ENCODE data around the gene DFFB.

DNA sequence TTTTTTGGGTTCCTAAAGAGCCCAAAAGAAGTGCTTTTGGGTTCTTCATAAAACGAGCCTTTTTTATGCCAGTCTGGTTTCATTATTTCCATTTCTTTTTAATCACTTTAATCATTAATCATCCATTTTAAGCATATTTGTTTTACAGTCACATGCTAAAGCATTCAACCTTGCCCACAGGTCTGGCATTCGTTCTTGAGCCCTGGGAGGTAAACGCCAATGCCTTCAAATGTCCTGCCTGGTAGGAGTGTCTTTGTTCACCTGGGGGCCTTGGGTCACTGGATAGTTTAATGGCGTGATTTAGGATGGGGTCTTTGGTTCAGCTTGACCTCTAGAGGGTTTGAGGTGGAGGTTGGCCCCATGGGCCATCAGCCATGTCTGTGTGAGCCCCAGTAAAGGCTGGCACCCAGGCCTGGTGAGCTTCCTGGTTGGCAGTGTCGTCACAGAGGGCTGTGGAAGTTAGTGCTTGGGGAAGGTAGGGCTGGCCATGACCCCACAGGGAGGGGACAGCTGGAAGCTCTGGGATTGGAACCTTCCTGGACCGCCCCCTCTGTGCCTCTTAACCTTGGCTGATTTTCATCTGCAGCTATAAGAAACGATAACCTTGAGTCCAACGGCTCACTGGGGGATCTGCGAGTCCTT lies 22.6 kb downstream of the DFFB start:
- TF ChIP-seq, protein P1, sequence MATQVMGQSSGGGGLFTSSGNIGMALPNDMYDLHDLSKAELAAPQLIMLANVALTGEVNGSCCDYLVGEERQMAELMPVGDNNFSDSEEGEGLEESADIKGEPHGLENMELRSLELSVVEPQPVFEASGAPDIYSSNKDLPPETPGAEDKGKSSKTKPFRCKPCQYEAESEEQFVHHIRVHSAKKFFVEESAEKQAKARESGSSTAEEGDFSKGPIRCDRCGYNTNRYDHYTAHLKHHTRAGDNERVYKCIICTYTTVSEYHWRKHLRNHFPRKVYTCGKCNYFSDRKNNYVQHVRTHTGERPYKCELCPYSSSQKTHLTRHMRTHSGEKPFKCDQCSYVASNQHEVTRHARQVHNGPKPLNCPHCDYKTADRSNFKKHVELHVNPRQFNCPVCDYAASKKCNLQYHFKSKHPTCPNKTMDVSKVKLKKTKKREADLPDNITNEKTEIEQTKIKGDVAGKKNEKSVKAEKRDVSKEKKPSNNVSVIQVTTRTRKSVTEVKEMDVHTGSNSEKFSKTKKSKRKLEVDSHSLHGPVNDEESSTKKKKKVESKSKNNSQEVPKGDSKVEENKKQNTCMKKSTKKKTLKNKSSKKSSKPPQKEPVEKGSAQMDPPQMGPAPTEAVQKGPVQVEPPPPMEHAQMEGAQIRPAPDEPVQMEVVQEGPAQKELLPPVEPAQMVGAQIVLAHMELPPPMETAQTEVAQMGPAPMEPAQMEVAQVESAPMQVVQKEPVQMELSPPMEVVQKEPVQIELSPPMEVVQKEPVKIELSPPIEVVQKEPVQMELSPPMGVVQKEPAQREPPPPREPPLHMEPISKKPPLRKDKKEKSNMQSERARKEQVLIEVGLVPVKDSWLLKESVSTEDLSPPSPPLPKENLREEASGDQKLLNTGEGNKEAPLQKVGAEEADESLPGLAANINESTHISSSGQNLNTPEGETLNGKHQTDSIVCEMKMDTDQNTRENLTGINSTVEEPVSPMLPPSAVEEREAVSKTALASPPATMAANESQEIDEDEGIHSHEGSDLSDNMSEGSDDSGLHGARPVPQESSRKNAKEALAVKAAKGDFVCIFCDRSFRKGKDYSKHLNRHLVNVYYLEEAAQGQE (IDR thresholded peaks at IDR 0.05; ENCODE audit: low read depth): no peak
- TF ChIP-seq RAD21 (IDR thresholded peaks at IDR 0.05; ENCODE audit: low read depth) (no peak), TAF1 (IDR thresholded peaks at IDR 0.05; ENCODE audit: low read depth) (no peak), FOXM1 (IDR thresholded peaks at IDR 0.05; ENCODE audit: borderline replicate concordance, low read depth) (no peak), CREB1 (IDR thresholded peaks at IDR 0.05; ENCODE audit: low read depth) (no peak), YY1 (IDR thresholded peaks at IDR 0.05; ENCODE audit: low read depth) (no peak), NFIC (IDR thresholded peaks at IDR 0.05) (no peak), EP300 (IDR thresholded peaks at IDR 0.05; ENCODE audit: borderline replicate concordance) (no peak), CEBPB (IDR thresholded peaks at IDR 0.05) (no peak), TEAD4 (IDR thresholded peaks at IDR 0.05) (no peak), EGR1 (IDR thresholded peaks at IDR 0.05) (no peak)
- TF ChIP-seq, protein P2, sequence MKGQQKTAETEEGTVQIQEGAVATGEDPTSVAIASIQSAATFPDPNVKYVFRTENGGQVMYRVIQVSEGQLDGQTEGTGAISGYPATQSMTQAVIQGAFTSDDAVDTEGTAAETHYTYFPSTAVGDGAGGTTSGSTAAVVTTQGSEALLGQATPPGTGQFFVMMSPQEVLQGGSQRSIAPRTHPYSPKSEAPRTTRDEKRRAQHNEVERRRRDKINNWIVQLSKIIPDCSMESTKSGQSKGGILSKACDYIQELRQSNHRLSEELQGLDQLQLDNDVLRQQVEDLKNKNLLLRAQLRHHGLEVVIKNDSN (IDR thresholded peaks at IDR 0.05): no peak
- TF ChIP-seq, protein P3, sequence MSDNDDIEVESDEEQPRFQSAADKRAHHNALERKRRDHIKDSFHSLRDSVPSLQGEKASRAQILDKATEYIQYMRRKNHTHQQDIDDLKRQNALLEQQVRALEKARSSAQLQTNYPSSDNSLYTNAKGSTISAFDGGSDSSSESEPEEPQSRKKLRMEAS (IDR thresholded peaks at IDR 0.05): no peak
